GM18868 (cell line): ENCODE results near the gene APRT.
A peak's percentile ranks its signal among the peaks of the same experiment; 100 is the strongest.

Experiments
- ATAC-seq: cut with Tn5 transposase; IDR thresholded peaks from one replicate; pipeline ENCODE4 v1.9.1; 2021; ENCODE audit warnings: mild to moderate bottlenecking, moderate library complexity; ENCODE audit not compliant: unreplicated experiment

APRT gene

GRCh38 chr16:88809068-88809675, 2.6 kb downstream of the APRT start:
- no peak for ATAC-seq

- no peak for ATAC-seq
These were observed 3.9 kb downstream of the APRT start for GRCh38 chr16:88807626-88808453.

- no peak for ATAC-seq
These were observed 4.5 kb downstream of the APRT start for GRCh38 chr16:88807142-88807625.

- no peak for ATAC-seq
These were observed 5.1 kb downstream of the APRT start for GRCh38 chr16:88806491-88807111.

- no peak for ATAC-seq
These were observed 5.8 kb downstream of the APRT start for GRCh38 chr16:88805887-88806393.

- ATAC-seq = no peak
These were observed 6.4 kb downstream of the APRT start for GRCh38 chr16:88805340-88805715.

GRCh38 chr16:88804552-88805339, 7.0 kb downstream of the APRT start:
- no peak for ATAC-seq

GRCh38 chr16:88804173-88804551, 7.6 kb downstream of the APRT start:
- ATAC-seq = no peak

GRCh38 chr16:88803264-88803987, 8.3 kb downstream of the APRT start, which contains the start of gene CDT1:
TSS of gene CDT1 (plus strand) at chr16:88803789. CDS start at chr16:88803832, 43 bp downstream.
- ATAC-seq = peak; percentile 42

GRCh38 chr16:88800277-88800592, 11.5 kb downstream of the APRT start:
- ATAC-seq = no peak

GRCh38 chr16:88799569-88800276, 12.0 kb downstream of the APRT start:
- ATAC-seq = no peak

GRCh38 chr16:88798772-88799455, 12.8 kb downstream of the APRT start:
- ATAC-seq = no peak

GRCh38 chr16:88798073-88798472, 13.7 kb downstream of the APRT start:
- ATAC-seq = no peak

- ATAC-seq = no peak
These were observed 15.4 kb downstream of the APRT start for GRCh38 chr16:88796278-88796677.

- no peak for ATAC-seq
These were observed 18.3 kb downstream of the APRT start for GRCh38 chr16:88793251-88793954.

- ATAC-seq = no peak
These were observed 19.0 kb downstream of the APRT start for GRCh38 chr16:88792668-88793250.

GRCh38 chr16:88792078-88792550, 19.6 kb downstream of the APRT start:
- no peak for ATAC-seq
